SJSA1 (cell line): ENCODE data around the gene BOD1. TPM values are rescaled to one million over a fixed set of nuclear protein-coding genes. Genes with fewer than 3 reads are reported as not detected.

ENCODE experiments used
- DNase-seq, 2 experiments: peaks; one replicate each; pipeline ENCODE4 v3.0.0-alpha.2; 2015 to 2020; ENCODE audit warnings: low spot score in 2 of 2, low read depth in 1 of 2
- H3K27ac ChIP-seq: fragments of 250-450 bp; sonication (Bioruptor Pico); 2 replicates; pipeline ENCODE4 v1.5.1; 2020; ENCODE audit warnings: mild to moderate bottlenecking, moderate library complexity
- H3K27me3 ChIP-seq: fragments of 250-450 bp; sonication (Bioruptor Pico); replicated peaks from 2 replicates; pipeline ENCODE4 v1.5.1; 2020; ENCODE audit warnings: mild to moderate bottlenecking, moderate library complexity
- H3K36me3 ChIP-seq: fragments of 250-450 bp; sonication (Bioruptor Pico); 2 replicates; pipeline ENCODE4 v1.5.1; 2020; ENCODE audit warnings: mild to moderate bottlenecking
- H3K4me1 ChIP-seq: fragments of 250-450 bp; sonication (Bioruptor Pico); replicated peaks from 2 replicates; pipeline ENCODE4 v1.6.1; 2021; ENCODE audit warnings: mild to moderate bottlenecking
- H3K4me3 ChIP-seq: fragments of 250-450 bp; sonication (Bioruptor Pico); 2 replicates; pipeline ENCODE4 v1.5.1; 2020; ENCODE audit warnings: mild to moderate bottlenecking
- H3K9me3 ChIP-seq: fragments of 250-450 bp; sonication (Bioruptor Pico); replicated peaks from 2 replicates; pipeline ENCODE4 v1.5.1; 2020; ENCODE audit warnings: mild to moderate bottlenecking
- total RNA-seq: library from RNA; depleted of rRNA; stranded (reverse); fragments of >200 nt; shearing (Covaris generic); gene quantifications from 2 replicates; pipeline ENCODE4 v1.2.3, GENCODE V29; 2014; rRNA removed

BOD1 gene
- 112 and 128 TPM in 2 replicates for total RNA-seq

- peak; percentile 97 to 99 for DNase-seq
- H3K9me3 ChIP-seq = no peaks in the 10 kb centered on the region
- peaks cover 42% of the 10 kb centered on the region for H3K36me3 ChIP-seq
- H3K27me3 ChIP-seq = no peaks in the 10 kb centered on the region
- peak within 1 kb of the TSS; percentile 90 for H3K4me3 ChIP-seq
- peaks cover 22% of the 10 kb centered on the region for H3K4me1 ChIP-seq
- peak within 1 kb of the TSS; percentile 95 for H3K27ac ChIP-seq
Observed at GRCh38 chr5:173616577-173617118, at the start of gene BOD1. Gene BOD1 (minus strand): TSS chr5:173616650. CDS start chr5:173616436, 214 bp downstream.

DNA sequence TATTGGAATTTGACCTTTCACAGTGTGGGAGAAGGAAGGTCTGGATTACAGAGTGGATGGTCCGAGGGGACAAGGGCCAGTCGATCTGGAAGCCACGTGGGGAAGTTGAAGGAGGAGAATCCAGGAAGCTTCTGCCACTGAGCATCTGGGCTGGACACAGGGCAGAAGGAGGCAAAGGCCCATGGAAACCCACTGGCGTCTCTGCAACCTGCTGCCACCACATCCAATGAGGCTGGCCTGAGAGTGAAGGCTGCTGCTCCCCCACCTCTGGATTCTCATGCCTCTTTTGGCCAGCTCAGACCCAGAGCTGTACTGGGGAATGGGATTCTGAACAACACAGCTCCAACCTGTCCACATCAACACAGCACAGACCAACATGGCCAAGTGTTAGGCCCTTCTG lies 48.9 kb upstream of the BOD1 start:
- H3K4me3 ChIP-seq = no peak overlapping the region
- no peaks in the 10 kb centered on the region for H3K4me1 ChIP-seq
- DNase-seq = no peak
- H3K27me3 ChIP-seq = 0 out of 2 replicates have a peak, but pooled peaks cover 2% of the 10 kb centered on the region
- H3K36me3 ChIP-seq = no peaks in the 10 kb centered on the region
- no peak overlapping the region for H3K27ac ChIP-seq
- no peaks in the 10 kb centered on the region for H3K9me3 ChIP-seq

GRCh38 chr5:173664154-173664526 lies 47.7 kb upstream of the BOD1 start:
- no peaks in the 10 kb centered on the region for H3K27me3 ChIP-seq
- no peaks in the 10 kb centered on the region for H3K36me3 ChIP-seq
- DNase-seq = no peak
- no peaks in the 10 kb centered on the region for H3K9me3 ChIP-seq
- H3K4me1 ChIP-seq = no peaks in the 10 kb centered on the region
- H3K4me3 ChIP-seq = no peak overlapping the region
- no peak overlapping the region for H3K27ac ChIP-seq

DNA sequence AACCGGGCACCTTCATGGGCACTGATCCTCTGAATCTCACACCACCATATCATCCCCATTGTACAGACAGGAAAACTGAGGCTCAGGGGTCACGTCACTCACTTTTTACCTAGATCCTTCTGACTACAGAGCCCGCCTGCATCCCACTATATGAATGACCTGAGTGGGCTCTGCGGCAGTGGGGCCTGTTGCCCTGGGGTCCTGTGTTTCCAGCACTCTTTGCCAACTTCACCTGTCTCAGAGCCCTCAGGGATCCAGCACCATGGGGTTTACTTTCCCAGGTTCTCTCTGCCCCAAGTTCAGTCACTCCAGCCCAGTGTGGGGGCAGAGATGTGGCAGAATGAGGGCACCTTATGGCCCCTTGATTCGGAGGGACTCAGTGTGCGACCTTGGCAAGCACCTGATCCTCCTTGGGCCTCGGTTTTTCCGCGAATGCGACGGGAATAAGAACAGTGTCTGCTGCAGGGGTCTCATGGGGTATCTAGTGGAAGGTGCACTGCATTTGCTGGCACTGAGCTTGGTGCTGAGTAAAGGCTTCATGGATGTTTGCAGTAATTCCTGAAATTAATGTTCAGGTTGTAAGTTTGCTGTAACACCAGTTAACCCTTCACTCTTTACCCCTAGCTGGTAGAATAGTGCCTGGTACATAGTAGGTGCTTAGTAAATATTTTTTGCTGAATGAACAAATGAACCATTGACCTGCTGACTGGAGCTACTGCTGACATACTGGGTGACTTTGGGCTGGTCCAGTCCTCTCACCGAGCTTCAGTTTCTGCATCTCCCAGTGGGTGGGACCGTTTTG lies 47.1 kb upstream of the BOD1 start:
- DNase-seq = no peak
- H3K27me3 ChIP-seq = no peaks in the 10 kb centered on the region
- no peaks in the 10 kb centered on the region for H3K9me3 ChIP-seq
- no peaks in the 10 kb centered on the region for H3K36me3 ChIP-seq
- H3K4me3 ChIP-seq = no peak overlapping the region
- no peak overlapping the region for H3K27ac ChIP-seq
- no peaks in the 10 kb centered on the region for H3K4me1 ChIP-seq

DNA sequence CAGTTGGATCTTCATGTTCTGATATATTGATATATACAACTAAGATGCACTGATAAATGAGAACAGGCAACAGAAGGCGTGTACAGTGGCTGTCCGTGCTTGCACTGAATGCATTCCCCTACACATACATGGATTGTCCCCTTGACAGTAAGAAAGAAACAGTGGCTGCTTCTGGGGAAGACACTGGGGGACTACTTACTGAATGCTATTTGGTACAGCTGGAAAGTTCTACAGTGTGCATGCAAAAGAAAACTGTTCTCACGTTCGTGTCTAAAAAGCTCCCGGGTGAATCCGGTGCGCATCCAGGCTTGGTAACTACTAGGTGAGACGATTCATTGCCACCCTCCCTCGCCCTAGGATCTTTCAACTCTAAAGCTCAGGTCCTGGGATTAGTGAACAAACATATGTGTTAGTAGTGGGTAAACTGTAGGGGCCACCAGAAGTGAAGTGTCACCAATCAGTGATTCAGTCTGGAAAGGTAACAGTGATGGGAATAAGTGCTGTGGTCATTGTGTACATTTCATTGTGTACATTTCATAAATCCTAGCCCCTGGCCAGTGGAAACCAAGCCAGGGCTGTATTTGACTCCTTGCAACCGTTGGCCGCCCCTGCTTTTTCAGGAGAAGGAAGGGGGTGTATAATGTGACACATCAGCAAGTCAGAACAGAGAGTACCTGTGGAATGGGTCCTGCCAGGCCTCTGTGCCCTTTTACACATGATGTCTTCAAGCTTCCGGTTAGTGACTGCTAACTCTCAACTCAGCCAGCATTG lies 46.3 kb upstream of the BOD1 start:
- H3K4me1 ChIP-seq = no peaks in the 10 kb centered on the region
- DNase-seq = no peak

DNA sequence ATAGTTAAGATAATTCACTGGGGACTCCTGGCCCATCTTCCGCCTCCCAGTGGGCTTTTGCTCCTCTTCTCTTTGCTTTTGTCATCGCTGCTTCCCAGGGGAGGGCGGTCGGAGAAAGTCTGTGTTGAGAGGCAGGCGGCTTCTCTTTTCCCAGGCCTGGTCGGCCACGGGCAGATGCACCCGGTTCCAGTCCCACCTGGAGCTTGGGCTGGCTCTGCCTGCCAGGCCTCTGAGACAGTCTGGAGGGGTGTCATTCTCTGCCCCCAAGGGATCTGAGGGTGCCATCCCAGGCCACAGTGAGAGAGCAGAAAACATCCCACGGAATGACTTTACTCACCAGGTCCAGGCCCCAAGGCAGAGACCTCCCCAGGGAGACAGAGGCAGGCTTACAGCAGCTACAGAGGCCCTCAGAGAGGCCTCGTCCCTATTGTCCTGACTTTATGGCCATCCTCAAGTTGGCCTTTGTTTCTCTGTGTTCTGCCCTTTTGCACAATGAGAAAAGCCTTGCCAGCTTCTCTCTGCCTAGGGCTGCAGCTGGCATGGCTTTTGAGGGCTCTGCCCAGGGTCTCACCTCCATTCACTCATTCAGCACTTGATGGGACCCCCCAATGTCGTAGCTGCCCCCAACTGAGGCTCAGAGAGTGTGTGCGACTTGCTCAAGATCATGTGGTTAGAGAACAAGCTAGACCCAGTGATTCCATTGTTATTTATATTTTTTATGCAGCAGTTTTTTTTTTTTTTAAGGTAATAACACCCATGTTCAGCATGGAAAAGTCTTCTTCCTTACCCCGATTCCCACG lies 44.2 kb upstream of the BOD1 start:
- Histone ChIP-seq H3K4me1 (no peaks in the 10 kb centered on the region), H3K4me3 (no peak overlapping the region), H3K27ac (no peak overlapping the region), H3K36me3 (no peaks in the 10 kb centered on the region), H3K9me3 (no peaks in the 10 kb centered on the region), H3K27me3 (no peaks in the 10 kb centered on the region)
- DNase-seq = no peak

More for the DNA sequence above, 46.3 kb upstream of the BOD1 start:
- H3K36me3 ChIP-seq = no peaks in the 10 kb centered on the region
- H3K4me3 ChIP-seq = no peak overlapping the region
- no peaks in the 10 kb centered on the region for H3K9me3 ChIP-seq
- no peak overlapping the region for H3K27ac ChIP-seq
- no peaks in the 10 kb centered on the region for H3K27me3 ChIP-seq

DNA sequence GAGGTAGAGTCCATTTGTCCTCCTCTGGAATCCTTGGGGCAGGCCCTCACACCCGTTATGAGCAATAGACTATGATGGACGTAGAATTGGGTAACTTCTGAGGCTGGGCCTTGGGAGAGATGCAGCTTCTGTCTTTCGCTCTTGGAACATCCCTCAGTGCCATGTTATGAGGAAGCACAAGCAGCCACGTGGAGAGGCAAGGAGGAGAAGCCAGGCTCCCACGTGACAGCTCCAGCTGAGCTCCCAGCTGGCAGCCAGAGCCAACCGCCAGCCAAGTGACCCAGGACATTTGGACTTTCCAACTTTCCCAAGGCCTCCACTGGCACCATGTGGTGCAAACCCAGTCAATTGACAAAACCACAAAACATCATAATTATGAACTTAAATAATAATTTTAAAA lies 43.0 kb upstream of the BOD1 start:
- Histone ChIP-seq H3K36me3 (no peaks in the 10 kb centered on the region), H3K27ac (no peak overlapping the region), H3K4me3 (no peak overlapping the region), H3K9me3 (no peaks in the 10 kb centered on the region), H3K4me1 (no peaks in the 10 kb centered on the region), H3K27me3 (no peaks in the 10 kb centered on the region)
- DNase-seq = no peak

DNA sequence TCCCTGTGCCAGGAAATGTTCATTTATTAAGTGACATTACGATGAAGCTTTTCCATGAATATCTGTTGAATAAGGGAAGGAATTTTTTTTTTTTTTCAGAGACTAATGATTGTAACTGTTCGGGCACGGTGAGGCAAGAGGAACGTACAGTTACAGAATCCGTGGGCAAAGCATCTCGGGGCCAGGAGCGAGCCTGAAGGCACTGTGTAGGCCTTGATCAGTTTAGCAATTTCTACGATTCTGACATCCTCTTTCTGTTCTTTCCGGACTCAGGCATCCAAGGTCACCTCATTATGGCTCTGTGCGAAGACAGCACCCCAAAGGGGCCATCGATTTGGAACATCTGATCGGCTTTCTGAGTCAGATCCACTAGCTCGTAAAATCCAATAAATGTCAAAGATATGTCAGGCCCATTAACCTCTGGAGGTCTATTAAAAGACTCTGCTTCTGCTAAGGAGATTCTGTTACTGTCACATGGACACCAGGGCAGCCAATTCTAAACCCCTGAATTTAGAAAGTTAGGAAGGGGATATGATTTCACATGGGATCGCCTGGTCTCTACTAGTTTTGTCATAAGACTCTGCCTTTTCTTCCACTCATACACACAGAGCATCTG lies 41.4 kb upstream of the BOD1 start:
- no peaks in the 10 kb centered on the region for H3K9me3 ChIP-seq
- no peak overlapping the region for H3K27ac ChIP-seq
- H3K4me1 ChIP-seq = no peaks in the 10 kb centered on the region
- no peaks in the 10 kb centered on the region for H3K27me3 ChIP-seq
- H3K4me3 ChIP-seq = no peak overlapping the region
- H3K36me3 ChIP-seq = no peaks in the 10 kb centered on the region
- no peak for DNase-seq

DNA sequence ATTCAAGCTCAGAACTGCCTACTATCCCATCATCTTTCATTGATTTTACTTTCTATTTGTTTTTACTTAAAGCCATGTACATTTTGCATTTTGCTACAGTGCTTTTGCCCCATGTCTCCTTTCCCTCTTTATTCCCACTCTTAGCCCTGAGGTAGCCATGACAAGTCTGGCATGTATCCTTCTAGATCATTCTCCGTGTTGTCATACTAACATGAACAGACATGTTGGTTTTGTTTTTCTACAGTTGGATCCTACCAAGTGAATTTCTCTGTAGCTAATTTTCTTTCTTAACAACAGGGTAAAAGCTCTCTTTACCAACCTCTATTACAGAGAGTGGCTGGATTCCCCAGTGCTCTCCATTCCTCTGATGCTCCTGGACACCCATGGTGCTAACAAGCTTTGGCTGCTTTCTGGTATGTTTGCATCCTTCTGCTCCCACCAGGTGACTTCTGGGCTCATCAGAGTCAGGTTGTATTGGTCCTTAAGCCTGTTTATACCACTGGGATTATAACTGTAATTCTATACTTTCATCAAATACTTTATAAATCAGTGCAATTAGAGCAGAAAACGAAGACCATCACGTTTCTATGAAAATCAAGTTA lies 38.8 kb upstream of the BOD1 start:
- Histone ChIP-seq H3K27me3 (no peaks in the 10 kb centered on the region), H3K36me3 (no peaks in the 10 kb centered on the region), H3K9me3 (no peaks in the 10 kb centered on the region; the same call in 1 of the 2 replicates), H3K4me1 (no peaks in the 10 kb centered on the region), H3K4me3 (no peak overlapping the region), H3K27ac (no peak overlapping the region)
- no peak for DNase-seq

DNA sequence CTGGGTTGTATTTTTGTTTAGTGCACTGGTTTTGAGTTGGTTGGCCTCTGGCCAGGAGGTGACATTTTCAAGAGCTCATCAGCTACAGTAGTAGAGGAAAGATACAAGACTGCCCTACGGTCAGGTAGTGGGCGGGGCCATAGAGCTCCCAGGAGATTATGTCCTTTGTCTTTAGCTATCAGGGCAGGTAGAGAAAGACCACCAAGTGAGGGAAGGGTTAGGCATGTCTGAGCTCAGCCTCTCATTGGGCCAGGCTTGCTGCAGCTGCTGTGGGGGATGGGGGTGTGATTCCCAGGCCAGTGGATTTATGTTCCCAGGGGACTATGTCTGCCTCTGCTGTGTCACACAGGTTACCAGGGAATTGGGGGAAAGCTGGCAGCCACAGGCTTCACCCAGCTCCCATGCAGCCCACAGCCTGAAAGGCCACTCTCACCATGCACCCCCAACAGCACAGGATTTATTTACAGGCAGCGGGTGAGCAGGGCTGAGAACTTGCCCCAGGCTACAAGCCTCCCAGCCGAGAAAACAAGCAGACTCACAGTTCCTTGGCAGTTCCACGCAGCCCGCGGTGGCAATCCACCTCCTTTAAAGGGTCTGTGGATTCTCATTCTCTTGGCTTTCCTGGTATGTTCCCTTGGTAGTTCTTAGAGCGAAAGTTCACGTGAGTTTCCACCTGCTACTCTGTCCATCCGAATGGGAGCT lies 37.5 kb upstream of the BOD1 start:
- H3K4me1 ChIP-seq = no peaks in the 10 kb centered on the region
- no peaks in the 10 kb centered on the region; the same call in 1 of the 2 replicates for H3K9me3 ChIP-seq
- no peak overlapping the region for H3K27ac ChIP-seq
- no peaks in the 10 kb centered on the region for H3K27me3 ChIP-seq
- H3K36me3 ChIP-seq = no peaks in the 10 kb centered on the region
- DNase-seq = no peak
- no peak overlapping the region for H3K4me3 ChIP-seq

DNA sequence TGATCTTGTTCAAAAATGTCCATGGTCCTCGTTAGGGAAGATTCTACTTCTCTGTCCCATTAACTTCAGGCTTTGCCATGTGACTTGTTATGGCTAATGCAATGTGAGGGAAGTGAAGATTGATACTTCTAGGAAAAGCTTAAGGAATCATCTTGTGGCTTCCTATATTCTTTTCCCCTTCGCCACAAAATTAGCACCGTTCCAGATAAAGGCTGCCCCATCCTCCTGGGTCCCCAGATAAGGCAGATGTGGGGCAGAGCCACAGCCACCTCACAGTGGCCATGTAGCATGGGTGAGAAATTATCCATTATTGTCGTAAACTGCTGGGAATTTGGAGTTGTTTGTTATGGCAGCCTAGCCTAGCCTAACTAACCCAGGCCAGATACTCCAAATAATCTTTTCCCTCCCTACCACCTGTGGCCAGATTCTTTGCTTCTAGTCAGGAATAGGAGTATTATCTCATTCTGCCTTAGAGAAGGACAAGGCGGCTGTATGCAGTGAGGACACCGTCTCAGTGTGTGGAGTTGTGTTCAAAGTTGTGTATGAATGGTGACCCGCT lies 31.9 kb upstream of the BOD1 start:
- H3K4me1 ChIP-seq = peaks cover 17% of the 10 kb centered on the region
- no peak for DNase-seq
- H3K27ac ChIP-seq = no peak overlapping the region
- no peaks in the 10 kb centered on the region for H3K36me3 ChIP-seq
- H3K27me3 ChIP-seq = no peaks in the 10 kb centered on the region
- H3K4me3 ChIP-seq = no peak overlapping the region
- no peaks in the 10 kb centered on the region; the same call in 1 of the 2 replicates for H3K9me3 ChIP-seq

GRCh38 chr5:173646692-173647091 lies 30.2 kb upstream of the BOD1 start:
- H3K27ac ChIP-seq = no peak overlapping the region
- no peak for DNase-seq
- H3K4me1 ChIP-seq = peaks cover 17% of the 10 kb centered on the region
- H3K4me3 ChIP-seq = no peak overlapping the region
- no peaks in the 10 kb centered on the region for H3K9me3 ChIP-seq
- H3K27me3 ChIP-seq = no peaks in the 10 kb centered on the region
- H3K36me3 ChIP-seq = no peaks in the 10 kb centered on the region
